PFSK-1 (cell line): ENCODE data around the gene EVX1.

Experiments
- FOXP2 ChIP-seq: optimal IDR thresholded peaks from 2 replicates; pipeline ENCODE3; 2011; ENCODE audit warnings: borderline replicate concordance, control low read depth, inconsistent platforms; ENCODE audit not compliant: insufficient read depth; ENCODE audit errors: extremely low read length, extremely low read depth
- POLR2AphosphoS5 ChIP-seq: IDR thresholded peaks from 2 replicates; pipeline ENCODE4 v1.6.1; 2012; ENCODE audit warnings: low read depth, mild to moderate bottlenecking, control low read depth, low read length, moderate library complexity
- SIN3A ChIP-seq: IDR thresholded peaks from 2 replicates; pipeline ENCODE4 v1.6.1; 2012; ENCODE audit warnings: mild to moderate bottlenecking, low read length, moderate library complexity, borderline replicate concordance; ENCODE audit not compliant: insufficient read depth
- TAF1 ChIP-seq: IDR thresholded peaks from 2 replicates; pipeline ENCODE4 v1.6.1; 2012; ENCODE audit warnings: low read length, control low read depth, borderline replicate concordance; ENCODE audit not compliant: insufficient read depth
- TF ChIP-seq, protein P1 (sequence below), 2 experiments: IDR thresholded peaks; 2 replicates each; pipeline versions ENCODE4 v1.6.1 to v1.8.0; 2011 to 2012; ENCODE audit warnings: low read depth in 2 of 2, low read length in 2 of 2, control low read depth in 1 of 2, inconsistent platforms in 1 of 2, mild to moderate bottlenecking in 1 of 2, moderate library complexity in 1 of 2; ENCODE audit not compliant: insufficient read depth in 1 of 2

The EVX1 gene

GRCh38 chr7:27248427-27248806 is 5.8 kb downstream of the EVX1 start:
- no peak for TF ChIP-seq FOXP2
- TF ChIP-seq SIN3A: no peak
- no peak for TF ChIP-seq POLR2AphosphoS5
- TF ChIP-seq, protein P1, sequence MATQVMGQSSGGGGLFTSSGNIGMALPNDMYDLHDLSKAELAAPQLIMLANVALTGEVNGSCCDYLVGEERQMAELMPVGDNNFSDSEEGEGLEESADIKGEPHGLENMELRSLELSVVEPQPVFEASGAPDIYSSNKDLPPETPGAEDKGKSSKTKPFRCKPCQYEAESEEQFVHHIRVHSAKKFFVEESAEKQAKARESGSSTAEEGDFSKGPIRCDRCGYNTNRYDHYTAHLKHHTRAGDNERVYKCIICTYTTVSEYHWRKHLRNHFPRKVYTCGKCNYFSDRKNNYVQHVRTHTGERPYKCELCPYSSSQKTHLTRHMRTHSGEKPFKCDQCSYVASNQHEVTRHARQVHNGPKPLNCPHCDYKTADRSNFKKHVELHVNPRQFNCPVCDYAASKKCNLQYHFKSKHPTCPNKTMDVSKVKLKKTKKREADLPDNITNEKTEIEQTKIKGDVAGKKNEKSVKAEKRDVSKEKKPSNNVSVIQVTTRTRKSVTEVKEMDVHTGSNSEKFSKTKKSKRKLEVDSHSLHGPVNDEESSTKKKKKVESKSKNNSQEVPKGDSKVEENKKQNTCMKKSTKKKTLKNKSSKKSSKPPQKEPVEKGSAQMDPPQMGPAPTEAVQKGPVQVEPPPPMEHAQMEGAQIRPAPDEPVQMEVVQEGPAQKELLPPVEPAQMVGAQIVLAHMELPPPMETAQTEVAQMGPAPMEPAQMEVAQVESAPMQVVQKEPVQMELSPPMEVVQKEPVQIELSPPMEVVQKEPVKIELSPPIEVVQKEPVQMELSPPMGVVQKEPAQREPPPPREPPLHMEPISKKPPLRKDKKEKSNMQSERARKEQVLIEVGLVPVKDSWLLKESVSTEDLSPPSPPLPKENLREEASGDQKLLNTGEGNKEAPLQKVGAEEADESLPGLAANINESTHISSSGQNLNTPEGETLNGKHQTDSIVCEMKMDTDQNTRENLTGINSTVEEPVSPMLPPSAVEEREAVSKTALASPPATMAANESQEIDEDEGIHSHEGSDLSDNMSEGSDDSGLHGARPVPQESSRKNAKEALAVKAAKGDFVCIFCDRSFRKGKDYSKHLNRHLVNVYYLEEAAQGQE (IDR thresholded peaks at IDR 0.05; ENCODE audit: insufficient read depth in 1 of 2, low read depth in 2 of 2, low read length in 2 of 2): no peak
- no peak for TF ChIP-seq TAF1

- TF ChIP-seq POLR2AphosphoS5 (no peak), TAF1 (no peak), FOXP2 (no peak), SIN3A (no peak)
- TF ChIP-seq, protein P1 (IDR thresholded peaks at IDR 0.05; ENCODE audit: insufficient read depth in 1 of 2, low read depth in 2 of 2, low read length in 2 of 2): no peak
Measured at GRCh38 chr7:27248911-27249723, 6.5 kb downstream of the EVX1 start.

DNA sequence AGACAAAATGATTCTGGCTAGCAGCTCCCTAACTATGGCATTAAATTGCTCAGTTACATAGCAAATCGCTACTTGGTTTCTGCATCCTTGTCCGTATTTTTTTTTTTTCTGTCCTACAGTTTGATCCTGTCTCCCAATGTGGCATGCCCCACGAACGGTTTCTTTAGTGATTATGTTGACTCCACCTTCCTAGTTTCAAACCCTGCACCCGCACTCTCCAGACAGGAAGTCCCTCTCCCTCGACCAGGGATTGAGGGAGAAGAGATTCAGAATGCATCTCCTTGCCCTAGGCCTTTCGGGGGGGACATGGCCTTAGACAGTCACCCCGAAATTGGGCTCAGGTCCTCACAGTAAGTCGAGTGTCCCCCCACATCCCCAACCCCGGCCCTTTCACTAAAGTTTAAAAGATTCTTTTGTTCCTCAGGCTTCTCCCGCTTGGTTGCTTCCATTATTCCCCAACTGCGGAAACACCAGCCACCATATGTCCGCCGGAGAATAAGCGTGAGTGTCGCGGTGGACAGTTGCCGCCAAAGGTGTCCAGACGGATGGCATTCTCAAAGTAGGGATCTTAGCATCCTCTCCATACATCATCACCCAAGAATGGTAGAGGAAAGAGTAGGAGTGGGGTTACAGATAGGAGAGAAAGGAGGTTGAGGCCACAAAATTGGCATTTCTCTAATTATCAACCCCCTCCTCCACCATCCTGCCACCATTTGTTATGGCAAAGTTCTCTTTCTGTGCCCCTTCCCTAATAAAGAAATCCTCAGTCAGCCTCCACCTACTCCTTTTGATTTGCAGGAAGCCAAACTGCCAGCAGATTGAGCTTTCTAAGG is 7.3 kb downstream of the EVX1 start:
- TF ChIP-seq TAF1 (no peak), POLR2AphosphoS5 (no peak), FOXP2 (no peak), SIN3A (no peak)
- TF ChIP-seq, protein P1 (IDR thresholded peaks at IDR 0.05; ENCODE audit: insufficient read depth in 1 of 2, low read depth in 2 of 2, low read length in 2 of 2): no peak

GRCh38 chr7:27250557-27251070 is 8.0 kb downstream of the EVX1 start:
- TF ChIP-seq, protein P1 (IDR thresholded peaks at IDR 0.05; ENCODE audit: insufficient read depth in 1 of 2, low read depth in 2 of 2, low read length in 2 of 2): no peak
- no peak for TF ChIP-seq FOXP2
- TF ChIP-seq POLR2AphosphoS5: no peak
- TF ChIP-seq TAF1: no peak
- TF ChIP-seq SIN3A: no peak
